SK-N-SH (cell line): ENCODE results near the gene INAFM2.
A peak's percentile ranks its signal among the peaks of the same experiment; 100 is the strongest.

Experiments
- CTCF ChIP-seq: fragments of 200-600 bp; sonication (generic); IDR thresholded peaks from 2 replicates; pipeline ENCODE4 v1.6.1; 2017; ENCODE audit warnings: antibody characterized with exemption, mild to moderate bottlenecking, moderate library complexity
- ELF1 ChIP-seq: IDR thresholded peaks from 2 replicates; pipeline ENCODE4 v1.4.0; 2012
- EZH2phosphoT487 ChIP-seq: fragments of 200-600 bp; sonication (generic); IDR thresholded peaks from 2 replicates; pipeline ENCODE4 v1.6.1; 2017; ENCODE audit warnings: low read depth, mixed run types, mild to moderate bottlenecking, antibody characterized with exemption, moderate library complexity, borderline replicate concordance
- MXI1 ChIP-seq: IDR thresholded peaks from 2 replicates; pipeline ENCODE4 v1.6.1; 2012; ENCODE audit warnings: mild to moderate bottlenecking, low read depth, low read length, improper control_type of control experiment
- RCOR1 ChIP-seq: fragments of 150-350 bp; IDR thresholded peaks from 2 replicates; pipeline ENCODE4 v1.6.1; 2017; ENCODE audit warnings: antibody characterized with exemption, low read length
- TAF1 ChIP-seq: IDR thresholded peaks from 2 replicates; pipeline ENCODE4 v1.6.1; 2012; ENCODE audit warnings: low read depth, mild to moderate bottlenecking, low read length, moderate library complexity, borderline replicate concordance
- USF1 ChIP-seq: IDR thresholded peaks from 2 replicates; pipeline ENCODE4 v1.4.0; 2012; ENCODE audit warnings: low read depth, borderline replicate concordance
- USF2 ChIP-seq: fragments of 150-350 bp; IDR thresholded peaks from 2 replicates; pipeline ENCODE4 v1.6.1; 2017; ENCODE audit warnings: antibody characterized with exemption, low read length, low read depth, borderline replicate concordance
- ZBTB33 ChIP-seq: IDR thresholded peaks from 2 replicates; pipeline ENCODE4 v1.4.0; 2012; ENCODE audit warnings: low read depth, borderline replicate concordance
- TF ChIP-seq, protein P1 (sequence below): IDR thresholded peaks from 2 replicates; pipeline ENCODE4 v1.4.0; 2012; ENCODE audit warnings: low read depth

DNA sequence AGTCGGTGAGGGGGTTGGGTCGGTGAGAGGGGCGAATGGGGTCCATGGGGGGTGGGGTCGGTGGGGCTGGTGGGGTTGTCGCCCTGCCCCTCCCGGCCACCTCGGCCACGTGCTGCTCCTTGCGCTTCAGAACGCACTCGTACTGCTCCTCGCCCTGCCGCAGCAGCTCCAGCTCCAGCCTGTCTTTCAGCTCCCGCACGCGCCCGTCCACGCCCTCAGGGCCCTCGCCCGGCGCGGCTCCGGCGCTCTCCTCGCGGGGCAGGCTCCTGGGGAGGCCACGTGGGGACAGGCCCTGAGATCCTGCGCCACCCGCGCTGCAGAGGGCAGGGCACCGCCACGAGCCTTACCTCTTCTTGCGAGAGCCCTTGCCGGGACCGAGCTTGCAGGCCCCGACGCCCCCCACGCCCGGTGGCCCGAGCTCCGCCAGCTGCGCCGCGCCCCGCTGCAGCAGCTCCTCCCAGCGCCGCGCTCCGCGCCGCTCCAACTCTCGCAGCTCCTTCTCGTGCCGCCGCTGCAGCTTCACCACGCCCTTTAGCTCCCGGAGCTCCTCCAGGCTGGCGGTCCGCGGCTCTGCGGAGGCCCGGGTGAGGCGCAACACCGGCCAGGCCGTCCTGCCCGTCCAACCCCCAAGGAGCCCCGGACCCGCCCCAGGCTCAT lies 32.4 kb upstream of the INAFM2 start:
- TF ChIP-seq CTCF = no peak
- TF ChIP-seq EZH2phosphoT487 = no peak
- no peak for TF ChIP-seq USF1
- TF ChIP-seq USF2 = no peak
- TF ChIP-seq, protein P1, sequence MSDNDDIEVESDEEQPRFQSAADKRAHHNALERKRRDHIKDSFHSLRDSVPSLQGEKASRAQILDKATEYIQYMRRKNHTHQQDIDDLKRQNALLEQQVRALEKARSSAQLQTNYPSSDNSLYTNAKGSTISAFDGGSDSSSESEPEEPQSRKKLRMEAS = peak; percentile 47
- TF ChIP-seq ELF1 = no peak
- no peak for TF ChIP-seq RCOR1
- no peak for TF ChIP-seq MXI1
- TF ChIP-seq TAF1 = no peak
- no peak for TF ChIP-seq ZBTB33
